ENCODE measurements around the gene P3H1. TPM values are rescaled to one million over a fixed set of nuclear protein-coding genes. Genes with fewer than 3 reads are reported as not detected.

P3H1 gene
- total RNA-seq, 1 experiment from 2014 or later, result 47.1 TPM

GRCh38 chr1:42748021-42748420 lies 18.8 kb downstream of the P3H1 start:
- no peak overlapping the region for H4K5ac ChIP-seq (ENCODE audit: insufficient read length, low read depth, low read length)
- no CpG with 5 or more reads among the region's 10 CpGs for WGBS (ENCODE audit: extremely low coverage, insufficient read length, low lambda C conversion rate)
- no peaks in the 10 kb centered on the region for H3K23me2 ChIP-seq (ENCODE audit: insufficient read length, low read depth, low read length, poor library complexity, severe bottlenecking)
- no peak overlapping the region for H2BK5ac ChIP-seq (ENCODE audit: insufficient read length, low read length)
- no peak overlapping the region for H4K8ac ChIP-seq (replicated peaks; ENCODE audit: insufficient read length, low read depth, low read length)
- no peaks in the 10 kb centered on the region for H3K27me3 ChIP-seq (ENCODE audit: insufficient read depth, low read length)
- TF ChIP-seq CTCF (conservative IDR thresholded peaks at IDR 0.05), result no peak
- H3K23ac ChIP-seq (ENCODE audit: insufficient read length, low read depth, low read length), result no peak overlapping the region
- no peak overlapping the region for H2BK15ac ChIP-seq (ENCODE audit: low read depth, low read length)
- Mint-ChIP-seq H3K27ac (peak overlapping the region in 2 of 3 experiments; percentile 49 to 66; a peak in 2 of 7 replicates), H3K4me3 (no peak overlapping the region), H3K9me3 (peaks cover 15 to 18% of the 10 kb centered on the region in 2 experiments), H3K4me1 (peaks cover 8 to 11% of the 10 kb centered on the region in 2 experiments; a peak in 3 of 4 replicates), H3K36me3 (ENCODE audit: insufficient read depth in 1 of 3, low read depth in 3 of 3) (peaks cover 38 to 61% (median 58%) of the 10 kb centered on the region in 3 experiments), H3K27me3 (ENCODE audit: low read depth) (no peaks in the 10 kb centered on the region; the same call in 1 of the 2 replicates)
- no peak overlapping the region for H4K91ac ChIP-seq (ENCODE audit: insufficient read length, low read depth, low read length)
- H2AFZ ChIP-seq (ENCODE audit: low read length), result no peak overlapping the region
- no peaks in the 10 kb centered on the region for H3K79me1 ChIP-seq (ENCODE audit: insufficient read depth, low read depth, low read length, poor library complexity, severe bottlenecking)
- H3K56ac ChIP-seq (ENCODE audit: insufficient read length, low read depth, low read length), result no peak overlapping the region
- no peak overlapping the region for H2AK5ac ChIP-seq (ENCODE audit: insufficient read length, low read length)
- H3K4me2 ChIP-seq (ENCODE audit: insufficient read depth, insufficient read length, low read length), result no peak overlapping the region
- no peaks in the 10 kb centered on the region for H3K79me2 ChIP-seq (ENCODE audit: insufficient read depth, low read length)
- no peak overlapping the region for H3T11ph ChIP-seq (ENCODE audit: low read length)
- peak; percentile 22 for DNase-seq
- H2BK20ac ChIP-seq (ENCODE audit: low read depth, low read length, poor library complexity, severe bottlenecking), result no peak overlapping the region
- no peak overlapping the region for H3K4ac ChIP-seq (ENCODE audit: low read depth, low read length)
- no peak overlapping the region for H2BK120ac ChIP-seq (ENCODE audit: low read depth, low read length, poor library complexity, severe bottlenecking)
- H3K14ac ChIP-seq (ENCODE audit: insufficient read depth, low read length), result no peak overlapping the region
- no peak overlapping the region for H3K18ac ChIP-seq (ENCODE audit: insufficient read length, low read depth, low read length)
- H4K20me1 ChIP-seq (ENCODE audit: control insufficient read depth, insufficient read depth, insufficient read length), result no peaks in the 10 kb centered on the region
- H3K27ac ChIP-seq (ENCODE audit: insufficient read length, low read depth, low read length), result no peak overlapping the region
- H3K9me3 ChIP-seq (ENCODE audit: control insufficient read depth, low read depth, low read length), result no peaks in the 10 kb centered on the region
- no peak overlapping the region for H2BK12ac ChIP-seq (ENCODE audit: insufficient read length, low read depth, low read length)
- no peak overlapping the region for H3K9ac ChIP-seq (ENCODE audit: extremely low read depth, insufficient read length, low read length)
- no peaks in the 10 kb centered on the region for H3K4me1 ChIP-seq (ENCODE audit: insufficient read depth, low read length)

Measured in H9 (cell line).